GM23338 (cell line): ENCODE measurements around the gene GALNT16. TPM values are rescaled to one million over a fixed set of nuclear protein-coding genes. Genes with fewer than 3 reads are reported as not detected.

Experiments used
- ATAC-seq: fragments of 200-7000 bp; cut with Tn5 transposase; 3 replicates; pipeline ENCODE4 v1.9.1; 2020
- DNase-seq: peaks from one replicate; pipeline ENCODE4 v3.0.0-alpha.2; 2015; ENCODE audit warnings: low spot score
- H2AFZ ChIP-seq: fragments of 200-600 bp; sonication (generic); 2 replicates; pipeline ENCODE4 v1.8.0; 2016; ENCODE audit warnings: antibody characterized with exemption, mild to moderate bottlenecking, moderate library complexity
- H3F3A ChIP-seq: fragments of 200-600 bp; sonication (generic); replicated peaks from 2 replicates; pipeline ENCODE4 v1.8.0; 2017; ENCODE audit warnings: antibody characterized with exemption, mixed run types, low read depth
- H3K27ac ChIP-seq: fragments of 200-600 bp; sonication (generic); 2 replicates; pipeline ENCODE4 v1.6.1; 2016; ENCODE audit warnings: low read depth
- H3K27me3 ChIP-seq: fragments of 200-600 bp; sonication (generic); 2 replicates; pipeline ENCODE4 v1.8.0; 2016; ENCODE audit warnings: mild to moderate bottlenecking, mixed run types, moderate library complexity; ENCODE audit not compliant: insufficient read depth
- H3K36me3 ChIP-seq: fragments of 200-600 bp; sonication (generic); 2 replicates; pipeline ENCODE4 v1.8.0; 2016; ENCODE audit warnings: mild to moderate bottlenecking; ENCODE audit not compliant: insufficient read depth
- H3K4me1 ChIP-seq: fragments of 200-600 bp; sonication (generic); 2 replicates; pipeline ENCODE4 v1.8.0; 2016; ENCODE audit warnings: mild to moderate bottlenecking, moderate library complexity; ENCODE audit not compliant: insufficient read depth
- H3K4me2 ChIP-seq: fragments of 200-600 bp; sonication (generic); 2 replicates; pipeline ENCODE4 v1.7.1; 2017; ENCODE audit warnings: mixed run types
- H3K4me3 ChIP-seq: fragments of 200-600 bp; sonication (generic); 2 replicates; pipeline ENCODE4 v1.6.1; 2016; ENCODE audit warnings: mixed run types
- H3K79me2 ChIP-seq: fragments of 200-600 bp; sonication (generic); replicated peaks from 2 replicates; pipeline ENCODE4 v1.8.0; 2017; ENCODE audit warnings: mild to moderate bottlenecking; ENCODE audit not compliant: insufficient read depth
- H3K9me2 ChIP-seq: fragments of 200-600 bp; sonication (generic); 2 replicates; pipeline ENCODE4 v1.8.0; 2017; ENCODE audit not compliant: insufficient read depth
- H4K20me1 ChIP-seq: fragments of 200-600 bp; sonication (generic); replicated peaks from 2 replicates; pipeline ENCODE4 v1.8.0; 2017; ENCODE audit warnings: mild to moderate bottlenecking; ENCODE audit not compliant: insufficient read depth
- H3K27ac Mint-ChIP-seq: 2 replicates; pipeline ENCODE4 v1.8.0; 2020; ENCODE audit warnings: inconsistent platforms, mild to moderate bottlenecking, moderate library complexity, mixed read lengths
- H3K27me3 Mint-ChIP-seq: 3 replicates; pipeline ENCODE4 v1.8.0; 2022; ENCODE audit warnings: low read depth, mild to moderate bottlenecking, moderate library complexity, mixed read lengths, inconsistent platforms; ENCODE audit not compliant: insufficient read depth, poor library complexity
- H3K36me3 Mint-ChIP-seq: 3 replicates; pipeline ENCODE4 v1.8.0; 2021; ENCODE audit warnings: low read depth, mild to moderate bottlenecking, inconsistent platforms, moderate library complexity, mixed read lengths
- H3K4me1 Mint-ChIP-seq: 3 replicates; pipeline ENCODE4 v1.8.0; 2020; ENCODE audit warnings: mild to moderate bottlenecking, inconsistent platforms, mixed read lengths
- H3K4me3 Mint-ChIP-seq: 3 replicates; pipeline ENCODE4 v1.8.0; 2021; ENCODE audit warnings: moderate library complexity, mild to moderate bottlenecking, inconsistent platforms, mixed read lengths
- H3K9me3 Mint-ChIP-seq: 3 replicates; pipeline ENCODE4 v1.8.0; 2020; ENCODE audit warnings: moderate library complexity, mild to moderate bottlenecking, inconsistent platforms, mixed read lengths
- CREB1 ChIP-seq: fragments of 250-450 bp; sonication (Bioruptor Pico); IDR thresholded peaks from 2 replicates; pipeline ENCODE4 v1.5.0; 2020; ENCODE audit warnings: low read depth, mild to moderate bottlenecking, moderate library complexity
- EZH2 ChIP-seq: fragments of 200-600 bp; sonication (generic); IDR thresholded peaks from one replicate; pipeline ENCODE4 v1.8.0; 2017; ENCODE audit warnings: antibody characterized with exemption, mild to moderate bottlenecking, low read depth; ENCODE audit not compliant: unreplicated experiment
- EZH2phosphoT487 ChIP-seq: fragments of 200-600 bp; sonication (generic); IDR thresholded peaks from one replicate; pipeline ENCODE4 v1.8.1; 2018; ENCODE audit warnings: antibody characterized with exemption; ENCODE audit not compliant: unreplicated experiment
- JUNB ChIP-seq: IDR thresholded peaks from one replicate; pipeline ENCODE4 v1.6.1; 2016; ENCODE audit warnings: antibody characterized with exemption; ENCODE audit not compliant: unreplicated experiment
- NANOG ChIP-seq: IDR thresholded peaks from 2 replicates; pipeline ENCODE4 v1.6.1; 2016; ENCODE audit warnings: antibody characterized with exemption, borderline replicate concordance
- POLR2AphosphoS5 ChIP-seq: IDR thresholded peaks from 2 replicates; pipeline ENCODE4 v1.6.1; 2016; ENCODE audit warnings: antibody characterized with exemption, low read depth
- ZNF114 ChIP-seq: fragments of 250-450 bp; sonication (Bioruptor Pico); IDR thresholded peaks from 2 replicates; pipeline ENCODE4 v1.5.0; 2020; ENCODE audit warnings: mild to moderate bottlenecking, moderate library complexity
- ZNF331 ChIP-seq: fragments of 250-450 bp; sonication (Bioruptor Pico); IDR thresholded peaks from 2 replicates; pipeline ENCODE4 v1.5.0; 2020; ENCODE audit warnings: low read depth, mild to moderate bottlenecking, moderate library complexity
- polyA plus RNA-seq: library from polyadenylated mRNA; unstranded; fragments of >200 nt; fragmentation: Nextera tagmentation; extraction: Ambion mirVana; gene quantifications from 2 replicates; pipeline ENCODE4 v1.2.1, GENCODE V29; 2016
- total RNA-seq: library from RNA; depleted of rRNA; stranded (reverse); fragments of >200 nt; shearing (Covaris generic); gene quantifications from 2 replicates; pipeline ENCODE4 v1.2.3, GENCODE V29; 2014
- TF ChIP-seq, protein P1 (sequence below), 2 experiments: fragments of 200-600 bp in 1 of 2; sonication (generic) in 1 of 2; conservative IDR thresholded peaks; 2 replicates each; pipeline versions ENCODE4 v1.5.1 to v1.6.1; 2016 to 2017; ENCODE audit warnings: antibody characterized with exemption in 2 of 2, low read depth in 2 of 2, mild to moderate bottlenecking in 2 of 2, moderate library complexity in 1 of 2
- TF ChIP-seq, protein P2 (sequence below): IDR thresholded peaks from 2 replicates; pipeline ENCODE4 v1.6.1; 2016; ENCODE audit warnings: antibody characterized with exemption
- TF ChIP-seq, protein P3 (sequence below): IDR thresholded peaks from one replicate; pipeline ENCODE4 v1.6.1; 2018; ENCODE audit warnings: antibody characterized with exemption; ENCODE audit not compliant: unreplicated experiment

GALNT16 gene
- total and polyA plus RNA-seq, 2 experiments from 2014 or later: 1.5 to 2.9 TPM

DNA sequence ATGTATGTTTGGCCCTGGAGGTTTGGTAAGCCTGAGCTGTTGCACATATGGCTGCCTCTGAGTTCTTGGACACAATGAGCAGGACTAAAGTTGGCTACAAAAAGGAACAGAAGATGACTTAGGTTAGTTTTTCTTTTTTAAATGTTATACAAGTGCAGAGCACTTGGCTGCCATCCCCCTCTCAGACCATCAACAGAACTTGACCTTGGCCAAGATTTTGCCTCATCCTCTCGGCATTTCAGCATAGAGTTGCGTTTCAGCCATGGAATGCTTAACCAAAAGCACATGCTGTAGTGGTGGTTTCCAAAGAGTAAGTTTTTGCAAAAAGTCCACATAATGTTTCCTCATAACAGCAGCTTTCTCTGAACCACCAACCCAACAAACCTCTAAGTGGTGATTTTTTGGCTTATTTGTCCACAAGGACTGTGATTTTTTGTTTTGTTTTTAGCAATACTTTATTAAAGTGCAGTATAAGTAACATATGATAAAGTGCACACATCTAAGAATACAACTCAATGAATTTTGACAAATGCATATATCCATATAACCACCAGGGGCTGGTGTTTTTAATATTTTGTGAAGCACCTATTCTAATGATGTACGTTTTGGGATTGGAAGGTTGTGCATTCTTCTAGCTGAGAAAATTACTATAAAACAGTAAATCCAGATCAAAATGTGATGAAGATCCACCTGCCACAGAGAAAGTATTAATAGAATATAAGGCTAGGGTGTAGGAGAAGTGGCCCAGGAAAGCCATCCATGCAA, 12.1 kb upstream of the GALNT16 start:
- Histone ChIP-seq H3K27ac (no peak overlapping the region), H3K36me3 (no peaks in the 10 kb centered on the region), H3K4me2 (no peak overlapping the region), H4K20me1 (no peaks in the 10 kb centered on the region), H3K4me3 (no peak overlapping the region), H3K4me1 (no peaks in the 10 kb centered on the region), H3F3A (no peaks in the 10 kb centered on the region), H2AFZ (no peak overlapping the region), H3K9me2 (no peaks in the 10 kb centered on the region), H3K79me2 (no peaks in the 10 kb centered on the region), H3K27me3 (no peaks in the 10 kb centered on the region)
- Mint-ChIP-seq H3K36me3 (no peaks in the 10 kb centered on the region), H3K9me3 (no peaks in the 10 kb centered on the region), H3K4me3 (no peak overlapping the region), H3K27ac (no peak overlapping the region), H3K27me3 (no peaks in the 10 kb centered on the region), H3K4me1 (no peaks in the 10 kb centered on the region)
- no peak for DNase-seq
- ATAC-seq: no peak
- TF ChIP-seq, protein P1, sequence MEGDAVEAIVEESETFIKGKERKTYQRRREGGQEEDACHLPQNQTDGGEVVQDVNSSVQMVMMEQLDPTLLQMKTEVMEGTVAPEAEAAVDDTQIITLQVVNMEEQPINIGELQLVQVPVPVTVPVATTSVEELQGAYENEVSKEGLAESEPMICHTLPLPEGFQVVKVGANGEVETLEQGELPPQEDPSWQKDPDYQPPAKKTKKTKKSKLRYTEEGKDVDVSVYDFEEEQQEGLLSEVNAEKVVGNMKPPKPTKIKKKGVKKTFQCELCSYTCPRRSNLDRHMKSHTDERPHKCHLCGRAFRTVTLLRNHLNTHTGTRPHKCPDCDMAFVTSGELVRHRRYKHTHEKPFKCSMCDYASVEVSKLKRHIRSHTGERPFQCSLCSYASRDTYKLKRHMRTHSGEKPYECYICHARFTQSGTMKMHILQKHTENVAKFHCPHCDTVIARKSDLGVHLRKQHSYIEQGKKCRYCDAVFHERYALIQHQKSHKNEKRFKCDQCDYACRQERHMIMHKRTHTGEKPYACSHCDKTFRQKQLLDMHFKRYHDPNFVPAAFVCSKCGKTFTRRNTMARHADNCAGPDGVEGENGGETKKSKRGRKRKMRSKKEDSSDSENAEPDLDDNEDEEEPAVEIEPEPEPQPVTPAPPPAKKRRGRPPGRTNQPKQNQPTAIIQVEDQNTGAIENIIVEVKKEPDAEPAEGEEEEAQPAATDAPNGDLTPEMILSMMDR (conservative IDR thresholded peaks at IDR 0.05; ENCODE audit: low read depth in 2 of 2): peak in 1 of 2 experiments; percentile 20; a peak in 1 of 4 replicates
- no peak for TF ChIP-seq CREB1 (CRISPR knock-in tag)

DNA sequence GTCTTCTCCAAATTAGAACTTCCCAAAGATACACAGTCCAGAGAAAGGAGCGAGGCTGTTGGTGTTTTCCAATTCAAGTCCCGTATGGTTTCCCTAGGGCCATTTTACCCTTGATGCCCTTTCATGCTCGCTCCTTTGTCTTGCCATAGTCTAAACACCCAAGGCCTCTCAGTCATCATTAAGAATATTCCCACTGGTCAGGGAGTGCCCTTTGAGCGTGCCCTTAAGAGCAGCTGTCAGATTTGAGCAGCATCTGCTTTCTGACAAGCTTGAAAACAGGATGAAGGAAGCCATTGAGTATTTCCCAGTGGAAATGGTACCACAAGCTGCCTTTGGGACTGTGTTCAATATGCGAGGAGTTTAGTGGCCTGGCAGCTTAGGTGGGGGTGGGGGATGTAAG, 10.4 kb upstream of the GALNT16 start:
- H3K4me1 Mint-ChIP-seq: no peaks in the 10 kb centered on the region
- no peak overlapping the region for H3K4me3 Mint-ChIP-seq
- no peaks in the 10 kb centered on the region for H4K20me1 ChIP-seq
- H3K27me3 Mint-ChIP-seq: no peaks in the 10 kb centered on the region
- H3K4me1 ChIP-seq: no peaks in the 10 kb centered on the region
- no peaks in the 10 kb centered on the region for H3K9me2 ChIP-seq
- no peak for ATAC-seq
- H3K27me3 ChIP-seq: no peaks in the 10 kb centered on the region
- no peaks in the 10 kb centered on the region for H3K36me3 ChIP-seq
- no peaks in the 10 kb centered on the region for H3K9me3 Mint-ChIP-seq
- no peak for DNase-seq
- H2AFZ ChIP-seq: no peak overlapping the region
- no peaks in the 10 kb centered on the region for H3K36me3 Mint-ChIP-seq
- H3K27ac ChIP-seq: no peak overlapping the region
- no peaks in the 10 kb centered on the region for H3F3A ChIP-seq
- no peaks in the 10 kb centered on the region for H3K79me2 ChIP-seq
- H3K27ac Mint-ChIP-seq: no peak overlapping the region
- no peak overlapping the region for H3K4me2 ChIP-seq
- H3K4me3 ChIP-seq: no peak overlapping the region
- TF ChIP-seq CREB1 (CRISPR knock-in tag) (no peak), EZH2phosphoT487 (no peak), ZNF331 (no peak), NANOG (no peak), EZH2 (no peak), POLR2AphosphoS5 (no peak), JUNB (no peak), ZNF114 (no peak)
- TF ChIP-seq, protein P2, sequence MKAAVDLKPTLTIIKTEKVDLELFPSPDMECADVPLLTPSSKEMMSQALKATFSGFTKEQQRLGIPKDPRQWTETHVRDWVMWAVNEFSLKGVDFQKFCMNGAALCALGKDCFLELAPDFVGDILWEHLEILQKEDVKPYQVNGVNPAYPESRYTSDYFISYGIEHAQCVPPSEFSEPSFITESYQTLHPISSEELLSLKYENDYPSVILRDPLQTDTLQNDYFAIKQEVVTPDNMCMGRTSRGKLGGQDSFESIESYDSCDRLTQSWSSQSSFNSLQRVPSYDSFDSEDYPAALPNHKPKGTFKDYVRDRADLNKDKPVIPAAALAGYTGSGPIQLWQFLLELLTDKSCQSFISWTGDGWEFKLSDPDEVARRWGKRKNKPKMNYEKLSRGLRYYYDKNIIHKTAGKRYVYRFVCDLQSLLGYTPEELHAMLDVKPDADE: no peak
- TF ChIP-seq, protein P1 (conservative IDR thresholded peaks at IDR 0.05; ENCODE audit: low read depth in 2 of 2): no peak
- TF ChIP-seq, protein P3, sequence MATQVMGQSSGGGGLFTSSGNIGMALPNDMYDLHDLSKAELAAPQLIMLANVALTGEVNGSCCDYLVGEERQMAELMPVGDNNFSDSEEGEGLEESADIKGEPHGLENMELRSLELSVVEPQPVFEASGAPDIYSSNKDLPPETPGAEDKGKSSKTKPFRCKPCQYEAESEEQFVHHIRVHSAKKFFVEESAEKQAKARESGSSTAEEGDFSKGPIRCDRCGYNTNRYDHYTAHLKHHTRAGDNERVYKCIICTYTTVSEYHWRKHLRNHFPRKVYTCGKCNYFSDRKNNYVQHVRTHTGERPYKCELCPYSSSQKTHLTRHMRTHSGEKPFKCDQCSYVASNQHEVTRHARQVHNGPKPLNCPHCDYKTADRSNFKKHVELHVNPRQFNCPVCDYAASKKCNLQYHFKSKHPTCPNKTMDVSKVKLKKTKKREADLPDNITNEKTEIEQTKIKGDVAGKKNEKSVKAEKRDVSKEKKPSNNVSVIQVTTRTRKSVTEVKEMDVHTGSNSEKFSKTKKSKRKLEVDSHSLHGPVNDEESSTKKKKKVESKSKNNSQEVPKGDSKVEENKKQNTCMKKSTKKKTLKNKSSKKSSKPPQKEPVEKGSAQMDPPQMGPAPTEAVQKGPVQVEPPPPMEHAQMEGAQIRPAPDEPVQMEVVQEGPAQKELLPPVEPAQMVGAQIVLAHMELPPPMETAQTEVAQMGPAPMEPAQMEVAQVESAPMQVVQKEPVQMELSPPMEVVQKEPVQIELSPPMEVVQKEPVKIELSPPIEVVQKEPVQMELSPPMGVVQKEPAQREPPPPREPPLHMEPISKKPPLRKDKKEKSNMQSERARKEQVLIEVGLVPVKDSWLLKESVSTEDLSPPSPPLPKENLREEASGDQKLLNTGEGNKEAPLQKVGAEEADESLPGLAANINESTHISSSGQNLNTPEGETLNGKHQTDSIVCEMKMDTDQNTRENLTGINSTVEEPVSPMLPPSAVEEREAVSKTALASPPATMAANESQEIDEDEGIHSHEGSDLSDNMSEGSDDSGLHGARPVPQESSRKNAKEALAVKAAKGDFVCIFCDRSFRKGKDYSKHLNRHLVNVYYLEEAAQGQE: no peak
